Measurements from ENCODE around the gene SLC27A2.

Gene SLC27A2

GRCh38 chr15:50140098-50140497 lies 41.9 kb upstream of the SLC27A2 start:
- DNase-seq (ENCODE audit: low read depth), result no peak
- no peak overlapping the region for H3K4me3 ChIP-seq (ENCODE audit: low read length)
- no peak for TF ChIP-seq CTCF (conservative IDR thresholded peaks at IDR 0.05; ENCODE audit: low read depth, low read length)

- no peak for DNase-seq (ENCODE audit: low read depth)
- TF ChIP-seq CTCF (conservative IDR thresholded peaks at IDR 0.05; ENCODE audit: low read depth, low read length), result no peak
- H3K4me3 ChIP-seq (ENCODE audit: low read length), result no peak overlapping the region
These were observed 41.0 kb upstream of the SLC27A2 start for GRCh38 chr15:50140983-50141382.

GRCh38 chr15:50141856-50142255 lies 40.1 kb upstream of the SLC27A2 start:
- H3K4me3 ChIP-seq (ENCODE audit: low read length), result no peak overlapping the region
- TF ChIP-seq CTCF (conservative IDR thresholded peaks at IDR 0.05; ENCODE audit: low read depth, low read length), result no peak
- no peak for DNase-seq (ENCODE audit: low read depth)

GRCh38 chr15:50143255-50143860 lies 38.6 kb upstream of the SLC27A2 start:
- no peak overlapping the region for H3K4me3 ChIP-seq (ENCODE audit: low read length)
- no peak for TF ChIP-seq CTCF (conservative IDR thresholded peaks at IDR 0.05; ENCODE audit: low read depth, low read length)
- no peak for DNase-seq (ENCODE audit: low read depth)

- no peak for TF ChIP-seq CTCF (conservative IDR thresholded peaks at IDR 0.05; ENCODE audit: low read depth, low read length)
- no peak for DNase-seq (ENCODE audit: low read depth)
- no peak overlapping the region for H3K4me3 ChIP-seq (ENCODE audit: low read length)
These were observed 37.5 kb upstream of the SLC27A2 start for GRCh38 chr15:50144341-50145120.

GRCh38 chr15:50145451-50145872 lies 36.5 kb upstream of the SLC27A2 start:
- peak; percentile 51 for DNase-seq (ENCODE audit: low read depth)
- no peak overlapping the region for H3K4me3 ChIP-seq (ENCODE audit: low read length)
- peak; percentile 26 for TF ChIP-seq CTCF (conservative IDR thresholded peaks at IDR 0.05; ENCODE audit: low read depth, low read length)

GRCh38 chr15:50146632-50147031 lies 35.4 kb upstream of the SLC27A2 start:
- DNase-seq (ENCODE audit: low read depth), result no peak
- no peak overlapping the region for H3K4me3 ChIP-seq (ENCODE audit: low read length)
- TF ChIP-seq CTCF (conservative IDR thresholded peaks at IDR 0.05; ENCODE audit: low read depth, low read length), result no peak

Measured in retinal pigment epithelial cell (primary cell).